ENCODE results near the gene SIPA1L3.
"Not testable (repeated sequence)": the region's sequence is repeated elsewhere in the genome, so short reads cannot be mapped to it uniquely, and the experiment has no call there.

Gene SIPA1L3

DNA sequence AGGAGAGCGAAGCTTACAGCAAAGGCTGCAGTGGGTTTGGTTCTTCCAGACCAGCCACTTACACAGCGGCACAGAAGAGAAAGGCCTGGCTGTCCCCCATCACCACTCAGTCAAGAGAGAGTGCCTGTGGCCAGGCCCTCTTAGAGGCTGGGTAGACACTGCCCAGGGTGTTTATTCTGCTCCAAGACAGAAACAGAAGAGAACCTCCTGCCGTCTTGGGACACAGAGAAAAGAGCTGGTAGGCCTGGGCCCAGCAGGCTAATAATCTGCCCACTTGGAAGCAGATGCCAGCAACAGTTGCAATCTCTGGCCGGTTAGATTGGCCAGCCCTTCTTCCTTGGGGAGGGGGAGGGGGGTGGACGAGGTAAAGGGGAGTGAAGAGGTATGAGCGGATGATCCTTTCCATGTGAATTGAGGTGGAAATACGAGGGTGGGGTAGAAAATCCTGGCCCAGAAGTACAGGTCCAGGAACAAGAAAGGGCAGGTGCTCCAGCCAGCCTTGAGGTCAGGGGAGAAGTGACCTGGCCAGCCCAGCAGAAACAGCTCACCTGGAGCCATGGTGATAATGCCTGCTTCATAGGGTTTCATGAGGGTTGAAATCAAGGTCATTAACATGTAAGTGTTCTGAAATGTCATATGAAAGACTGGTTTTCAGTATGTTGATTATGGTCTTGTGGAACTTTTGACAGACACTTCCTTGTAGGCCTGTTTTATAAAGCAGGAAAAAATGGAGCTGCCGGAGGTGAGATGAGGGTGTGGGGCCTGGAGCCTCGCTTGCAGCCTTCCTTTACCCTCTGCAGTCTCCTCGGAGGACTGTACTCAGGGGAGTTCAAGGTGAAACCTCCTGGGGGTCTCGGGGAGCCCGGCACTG lies 116.9 kb downstream of the SIPA1L3 start:
- Histone ChIP-seq H3K27me3 (replicated peaks in 2 of 5; ENCODE audit: control insufficient read depth in 4 of 5, insufficient read depth in 5 of 5, low read length in 4 of 5) (no peaks in the 10 kb centered on the region), H3K4me1 (ENCODE audit: control extremely low read depth in 1 of 4, control insufficient read depth in 4 of 4, insufficient read depth in 4 of 4, low read length in 3 of 4) (peaks cover 18 to 93% (median 87%) of the 10 kb centered on the region in 4 experiments), H3K9me3 (ENCODE audit: control extremely low read depth in 1 of 5, control insufficient read depth in 4 of 5, insufficient read depth in 2 of 5, low read depth in 1 of 5, low read length in 4 of 5) (no peaks in the 10 kb centered on the region), H3K4me3 (ENCODE audit: control insufficient read depth in 1 of 7, extremely low read depth in 1 of 7, insufficient read depth in 4 of 7, low read depth in 2 of 7, low read length in 6 of 7) (no peak overlapping the region), H3K36me3 (ENCODE audit: control insufficient read depth in 4 of 4, insufficient read depth in 4 of 4, low read length in 3 of 4) (no peaks in the 10 kb centered on the region), H3K27ac (ENCODE audit: insufficient read depth in 1 of 2, low read depth in 1 of 2, low read length in 2 of 2, poor library complexity in 1 of 2, severe bottlenecking in 2 of 2) (peak overlapping the region; percentile 15 to 49)
- ChIA-PET CTCF (interaction anchor here (0.6 to 1.3 kb wide), 3 partner anchors 15 to 113 kb away, joined by 3 read pairs; no protein-coding TSS in a partner anchor), POLR2A (interaction anchor here (0.6 to 1.2 kb wide), 2 partner anchors 19 to 95 kb away, joined by 3 to 4 read pairs; no protein-coding TSS in a partner anchor)
- 62% methylated on average over 10 of the region's 12 CpGs for WGBS (ENCODE audit: insufficient coverage)
- DNase-seq = peak in 1 of 3 donors; percentile 35

DNA sequence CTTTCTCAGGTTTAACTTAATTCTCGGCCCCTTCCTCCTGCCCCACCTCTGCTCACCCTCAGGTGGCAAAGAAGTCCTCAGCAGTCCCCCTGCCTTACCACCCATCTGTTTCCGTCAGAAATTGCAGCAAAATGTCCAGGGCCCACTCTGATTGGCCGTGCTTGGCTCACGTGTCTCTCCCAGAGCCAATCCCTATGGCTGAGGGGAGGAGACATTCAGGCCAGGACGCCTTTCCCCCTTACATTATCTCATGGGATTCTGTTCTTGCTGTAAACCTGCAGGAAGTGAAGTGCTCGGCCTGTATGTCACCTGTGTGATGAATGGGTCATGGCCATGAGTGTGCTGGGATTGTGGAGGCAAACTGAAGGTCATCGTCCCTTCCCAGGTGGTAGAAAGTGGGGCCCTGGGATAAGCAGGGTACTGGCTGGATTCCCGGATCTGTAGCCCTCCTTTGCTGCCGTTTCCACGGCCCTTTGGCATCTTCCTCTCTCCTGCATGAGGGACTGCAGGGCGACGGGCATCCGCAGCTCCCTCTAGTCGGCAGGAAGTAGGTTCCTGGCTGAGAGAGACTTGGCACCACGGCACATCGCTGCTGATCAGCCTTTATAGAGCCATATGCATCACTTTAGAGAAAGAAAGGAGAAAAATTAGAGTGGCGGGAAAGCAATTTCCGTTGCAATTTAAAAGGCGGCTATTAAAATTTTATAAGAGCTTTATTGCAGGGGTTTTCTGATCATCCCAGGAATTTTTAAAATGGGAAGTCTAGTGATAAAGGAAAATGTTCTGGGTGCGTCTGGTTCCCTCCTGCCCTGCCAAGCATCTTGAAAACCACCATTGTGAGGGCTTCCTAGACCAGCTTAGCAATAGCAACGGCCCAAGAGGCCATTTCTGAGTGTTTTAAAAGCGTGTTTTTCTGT lies 118.2 kb downstream of the SIPA1L3 start:
- 70% methylated on average over 15 of the region's 22 CpGs for WGBS (ENCODE audit: insufficient coverage)
- no peaks in the 10 kb centered on the region for H3K9me3 ChIP-seq (ENCODE audit: control extremely low read depth in 1 of 5, control insufficient read depth in 4 of 5, insufficient read depth in 2 of 5, low read depth in 1 of 5, low read length in 4 of 5)
- H3K4me1 ChIP-seq (ENCODE audit: control extremely low read depth in 1 of 4, control insufficient read depth in 4 of 4, insufficient read depth in 4 of 4, low read length in 3 of 4) = peaks cover 16 to 90% (median 79%) of the 10 kb centered on the region in 4 experiments
- CTCF ChIA-PET = interaction anchor here (0.9 to 1.3 kb wide), 2 partner anchors 14 to 69 kb away, joined by 3 read pairs; no protein-coding TSS in a partner anchor
- peak in 1 of 3 donors; percentile 48 for DNase-seq
- H3K36me3 ChIP-seq (ENCODE audit: control insufficient read depth in 4 of 4, insufficient read depth in 4 of 4, low read length in 3 of 4) = peaks cover 0 to 2% (median 0%) of the 10 kb centered on the region in 4 experiments
- no peaks in the 10 kb centered on the region for H3K27me3 ChIP-seq (replicated peaks in 2 of 5; ENCODE audit: control insufficient read depth in 4 of 5, insufficient read depth in 5 of 5, low read length in 4 of 5)
- H3K4me3 ChIP-seq (ENCODE audit: control insufficient read depth in 1 of 7, extremely low read depth in 1 of 7, insufficient read depth in 4 of 7, low read depth in 2 of 7, low read length in 6 of 7) = peak overlapping the region in 2 of 7 experiments; percentile 6 to 8
- POLR2A ChIA-PET = no interaction called here
- peak overlapping the region; percentile 20 to 50 for H3K27ac ChIP-seq (ENCODE audit: insufficient read depth in 1 of 2, low read depth in 1 of 2, low read length in 2 of 2, poor library complexity in 1 of 2, severe bottlenecking in 2 of 2)

- Histone ChIP-seq H3K9me3 (ENCODE audit: control extremely low read depth in 1 of 5, control insufficient read depth in 4 of 5, insufficient read depth in 2 of 5, low read depth in 1 of 5, low read length in 4 of 5) (peaks cover 0 to 3% (median 0%) of the 10 kb centered on the region in 5 experiments), H3K4me1 (ENCODE audit: control extremely low read depth in 1 of 4, control insufficient read depth in 4 of 4, insufficient read depth in 4 of 4, low read length in 3 of 4) (peaks cover 16 to 88% (median 73%) of the 10 kb centered on the region in 4 experiments), H3K27me3 (replicated peaks in 2 of 5; ENCODE audit: control insufficient read depth in 4 of 5, insufficient read depth in 5 of 5, low read length in 4 of 5) (no peaks in the 10 kb centered on the region), H3K36me3 (ENCODE audit: control insufficient read depth in 4 of 4, insufficient read depth in 4 of 4, low read length in 3 of 4) (peaks cover 0 to 7% (median 2%) of the 10 kb centered on the region in 4 experiments), H3K4me3 (ENCODE audit: control insufficient read depth in 1 of 7, extremely low read depth in 1 of 7, insufficient read depth in 4 of 7, low read depth in 2 of 7, low read length in 6 of 7) (no peak overlapping the region), H3K27ac (ENCODE audit: insufficient read depth in 1 of 2, low read depth in 1 of 2, low read length in 2 of 2, poor library complexity in 1 of 2, severe bottlenecking in 2 of 2) (no peak overlapping the region)
- ChIA-PET CTCF (interaction anchor here (0.9 kb wide), 1 partner anchor 69 kb away, joined by 3 read pairs; no protein-coding TSS in a partner anchor), POLR2A (no interaction called here)
- WGBS (ENCODE audit: insufficient coverage) = 63% methylated on average over 1 of the region's 2 CpGs
- DNase-seq = no peak
Measured at GRCh38 chr19:38025909-38026307, 118.9 kb downstream of the SIPA1L3 start.

GRCh38 chr19:38028913-38029510 lies 122.0 kb downstream of the SIPA1L3 start:
- ChIA-PET CTCF (interaction anchor here (0.9 to 2.6 kb wide), 2 partner anchors 8 kb away, joined by 3 to 6 read pairs; no protein-coding TSS in a partner anchor), POLR2A (no interaction called here)
- no peaks in the 10 kb centered on the region for H3K27me3 ChIP-seq (replicated peaks in 2 of 5; ENCODE audit: control insufficient read depth in 4 of 5, insufficient read depth in 5 of 5, low read length in 4 of 5)
- H3K27ac ChIP-seq (ENCODE audit: insufficient read depth in 1 of 2, low read depth in 1 of 2, low read length in 2 of 2, poor library complexity in 1 of 2, severe bottlenecking in 2 of 2) = peak overlapping the region in 1 of 2 experiments; percentile 65
- H3K9me3 ChIP-seq (ENCODE audit: control extremely low read depth in 1 of 5, control insufficient read depth in 4 of 5, insufficient read depth in 2 of 5, low read depth in 1 of 5, low read length in 4 of 5) = peaks cover 0 to 6% (median 0%) of the 10 kb centered on the region in 5 experiments
- H3K4me3 ChIP-seq (ENCODE audit: control insufficient read depth in 1 of 7, extremely low read depth in 1 of 7, insufficient read depth in 4 of 7, low read depth in 2 of 7, low read length in 6 of 7) = peak overlapping the region in 4 of 7 experiments; percentile 9 to 67 (median 38)
- peak in 2 of 3 donors; percentile 49 to 54 for DNase-seq
- WGBS (ENCODE audit: insufficient coverage) = 100% methylated on average over 1 of the region's 6 CpGs
- peaks cover 0 to 13% (median 5%) of the 10 kb centered on the region in 4 experiments for H3K36me3 ChIP-seq (ENCODE audit: control insufficient read depth in 4 of 4, insufficient read depth in 4 of 4, low read length in 3 of 4)
- H3K4me1 ChIP-seq (ENCODE audit: control extremely low read depth in 1 of 4, control insufficient read depth in 4 of 4, insufficient read depth in 4 of 4, low read length in 3 of 4) = peaks cover 17 to 79% (median 53%) of the 10 kb centered on the region in 4 experiments

- H3K4me3 ChIP-seq (ENCODE audit: control insufficient read depth in 1 of 7, extremely low read depth in 1 of 7, insufficient read depth in 4 of 7, low read depth in 2 of 7, low read length in 6 of 7); H3K9me3 ChIP-seq (ENCODE audit: control extremely low read depth in 1 of 5, control insufficient read depth in 4 of 5, insufficient read depth in 2 of 5, low read depth in 1 of 5, low read length in 4 of 5); H3K27ac ChIP-seq (ENCODE audit: insufficient read depth in 1 of 2, low read depth in 1 of 2, low read length in 2 of 2, poor library complexity in 1 of 2, severe bottlenecking in 2 of 2); DNase-seq; POLR2A ChIA-PET; H3K27me3 ChIP-seq (replicated peaks in 2 of 5; ENCODE audit: control insufficient read depth in 4 of 5, insufficient read depth in 5 of 5, low read length in 4 of 5): not testable (repeated sequence)
- Histone ChIP-seq H3K4me1 (ENCODE audit: control extremely low read depth in 1 of 4, control insufficient read depth in 4 of 4, insufficient read depth in 4 of 4, low read length in 3 of 4) (peaks cover 17 to 79% (median 53%) of the 10 kb centered on the region in 4 experiments), H3K36me3 (ENCODE audit: control insufficient read depth in 4 of 4, insufficient read depth in 4 of 4, low read length in 3 of 4) (peaks cover 0 to 13% (median 5%) of the 10 kb centered on the region in 4 experiments)
- 95% methylated on average over 8 of the region's 8 CpGs for WGBS (ENCODE audit: insufficient coverage)
- CTCF ChIA-PET = interaction anchor here (0.9 kb wide), 1 partner anchor 9 kb away, joined by 3 read pairs; no protein-coding TSS in a partner anchor
Measured at GRCh38 chr19:38030001-38030400, 123.0 kb downstream of the SIPA1L3 start.

DNA sequence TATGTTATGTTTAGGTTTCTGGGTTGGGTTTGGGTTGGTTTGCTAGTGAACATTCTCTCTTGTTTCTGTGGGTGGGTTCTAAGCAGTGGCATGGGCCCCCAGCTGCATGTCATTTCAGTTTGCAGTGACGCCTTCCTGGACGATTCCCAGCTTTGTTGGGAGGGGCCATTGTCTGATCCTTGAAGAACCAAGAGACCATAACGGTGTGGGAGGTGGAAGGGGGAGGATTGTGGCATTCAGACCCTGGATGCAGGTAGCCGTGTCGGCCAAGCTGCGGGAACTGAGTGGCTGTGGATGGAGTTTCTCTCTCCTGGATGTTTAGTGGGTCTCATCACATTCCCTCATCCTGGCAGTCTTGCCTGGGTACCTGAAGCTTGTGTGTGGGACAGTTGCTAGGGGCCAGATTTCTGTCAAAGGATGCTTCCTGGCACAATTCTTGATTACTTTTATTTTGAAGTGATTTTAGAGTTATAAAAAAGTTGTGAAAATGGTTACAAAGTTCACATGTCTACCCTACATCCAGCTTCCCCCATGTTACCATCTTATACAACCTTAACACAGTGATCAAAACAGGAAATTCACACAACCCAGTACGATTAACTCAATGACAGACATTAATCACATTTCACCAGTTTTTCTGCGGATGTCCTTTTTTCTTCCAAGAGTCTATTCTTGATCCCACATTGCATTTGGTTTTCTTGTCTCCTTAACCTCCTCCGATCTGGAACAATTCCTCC lies 123.8 kb downstream of the SIPA1L3 start:
- DNase-seq = no peak
- ChIA-PET POLR2A (interaction anchor here (0.8 to 0.9 kb wide), 2 partner anchors 19 to 124 kb away, joined by 3 read pairs; partner anchors contain the start of gene WDR87), CTCF (no interaction called here)
- Histone ChIP-seq H3K9me3 (ENCODE audit: control extremely low read depth in 1 of 5, control insufficient read depth in 4 of 5, insufficient read depth in 2 of 5, low read depth in 1 of 5, low read length in 4 of 5) (peaks cover 0 to 6% (median 0%) of the 10 kb centered on the region in 5 experiments), H3K36me3 (ENCODE audit: control insufficient read depth in 4 of 4, insufficient read depth in 4 of 4, low read length in 3 of 4) (peaks cover 0 to 13% (median 5%) of the 10 kb centered on the region in 4 experiments), H3K4me1 (ENCODE audit: control extremely low read depth in 1 of 4, control insufficient read depth in 4 of 4, insufficient read depth in 4 of 4, low read length in 3 of 4) (peaks cover 13 to 77% (median 50%) of the 10 kb centered on the region in 4 experiments), H3K27me3 (replicated peaks in 2 of 5; ENCODE audit: control insufficient read depth in 4 of 5, insufficient read depth in 5 of 5, low read length in 4 of 5) (no peaks in the 10 kb centered on the region), H3K4me3 (ENCODE audit: control insufficient read depth in 1 of 7, extremely low read depth in 1 of 7, insufficient read depth in 4 of 7, low read depth in 2 of 7, low read length in 6 of 7) (no peak overlapping the region), H3K27ac (ENCODE audit: insufficient read depth in 1 of 2, low read depth in 1 of 2, low read length in 2 of 2, poor library complexity in 1 of 2, severe bottlenecking in 2 of 2) (no peak overlapping the region)
- 59% methylated on average over 2 of the region's 9 CpGs for WGBS (ENCODE audit: insufficient coverage)

Data from common myeloid progenitor, CD34-positive (primary cell).